Measurements from ENCODE around the gene GPC1.

DNA sequence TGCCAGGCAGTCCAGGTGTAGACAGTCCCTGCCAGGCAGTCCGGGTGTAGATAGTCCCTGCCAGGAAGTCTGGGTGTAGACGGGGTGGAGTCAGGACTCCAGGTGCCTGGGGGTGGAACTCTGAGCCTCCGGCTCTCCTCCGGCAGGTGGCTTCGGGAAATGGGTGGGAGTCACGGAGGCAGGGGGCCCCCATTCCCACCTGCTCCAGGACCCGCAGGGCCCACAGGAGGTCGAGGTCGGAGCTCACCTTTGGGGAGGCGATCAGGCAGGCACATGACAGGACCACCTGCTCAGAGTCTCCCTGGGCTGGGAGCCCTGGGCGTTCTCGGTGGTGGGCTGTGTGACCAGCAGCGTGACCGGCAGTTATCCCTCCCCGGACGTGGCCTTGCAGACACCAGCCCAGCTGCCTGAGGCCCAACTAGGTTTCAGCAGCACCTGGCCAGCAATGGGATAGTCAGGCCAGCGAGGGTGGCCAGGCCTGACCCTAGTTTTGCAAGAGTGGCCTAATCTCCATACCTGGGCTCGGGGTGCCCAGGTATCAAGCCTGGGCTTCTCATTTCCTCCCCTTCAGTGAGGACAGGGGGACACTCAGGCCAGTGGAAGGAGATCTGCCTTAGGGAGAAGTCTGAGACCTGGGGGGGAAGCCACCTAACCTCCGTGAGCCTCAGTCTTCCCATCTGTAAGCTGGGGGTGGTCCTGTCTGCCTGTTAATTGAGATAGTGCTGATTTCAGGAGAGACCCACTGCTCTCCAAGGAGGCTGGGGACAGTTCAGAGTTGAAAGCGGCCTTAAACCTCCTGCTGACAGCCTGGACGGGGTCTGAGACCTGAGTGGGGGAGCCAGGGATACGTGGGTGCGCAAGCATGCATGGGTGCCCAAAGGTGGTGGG is 13.2 kb downstream of the GPC1 start:
- TF ChIP-seq, protein P1, sequence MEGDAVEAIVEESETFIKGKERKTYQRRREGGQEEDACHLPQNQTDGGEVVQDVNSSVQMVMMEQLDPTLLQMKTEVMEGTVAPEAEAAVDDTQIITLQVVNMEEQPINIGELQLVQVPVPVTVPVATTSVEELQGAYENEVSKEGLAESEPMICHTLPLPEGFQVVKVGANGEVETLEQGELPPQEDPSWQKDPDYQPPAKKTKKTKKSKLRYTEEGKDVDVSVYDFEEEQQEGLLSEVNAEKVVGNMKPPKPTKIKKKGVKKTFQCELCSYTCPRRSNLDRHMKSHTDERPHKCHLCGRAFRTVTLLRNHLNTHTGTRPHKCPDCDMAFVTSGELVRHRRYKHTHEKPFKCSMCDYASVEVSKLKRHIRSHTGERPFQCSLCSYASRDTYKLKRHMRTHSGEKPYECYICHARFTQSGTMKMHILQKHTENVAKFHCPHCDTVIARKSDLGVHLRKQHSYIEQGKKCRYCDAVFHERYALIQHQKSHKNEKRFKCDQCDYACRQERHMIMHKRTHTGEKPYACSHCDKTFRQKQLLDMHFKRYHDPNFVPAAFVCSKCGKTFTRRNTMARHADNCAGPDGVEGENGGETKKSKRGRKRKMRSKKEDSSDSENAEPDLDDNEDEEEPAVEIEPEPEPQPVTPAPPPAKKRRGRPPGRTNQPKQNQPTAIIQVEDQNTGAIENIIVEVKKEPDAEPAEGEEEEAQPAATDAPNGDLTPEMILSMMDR (IDR thresholded peaks at IDR 0.05) = no peak
- no peak for TF ChIP-seq POLR2A (IDR thresholded peaks at IDR 0.05)

All from right lobe of liver (tissue), 4 donors.